GM19463 (cell line): ENCODE data around the gene GOLGA8J.
"Not testable (repeated sequence)": the region's sequence is repeated elsewhere in the genome, so short reads cannot be mapped to it uniquely, and the experiment has no call there.

Experiments used
- ATAC-seq: cut with Tn5 transposase; IDR thresholded peaks from one replicate; pipeline ENCODE4 v1.9.1; 2021; ENCODE audit warnings: mild to moderate bottlenecking, moderate library complexity; ENCODE audit not compliant: unreplicated experiment

GOLGA8J gene

DNA sequence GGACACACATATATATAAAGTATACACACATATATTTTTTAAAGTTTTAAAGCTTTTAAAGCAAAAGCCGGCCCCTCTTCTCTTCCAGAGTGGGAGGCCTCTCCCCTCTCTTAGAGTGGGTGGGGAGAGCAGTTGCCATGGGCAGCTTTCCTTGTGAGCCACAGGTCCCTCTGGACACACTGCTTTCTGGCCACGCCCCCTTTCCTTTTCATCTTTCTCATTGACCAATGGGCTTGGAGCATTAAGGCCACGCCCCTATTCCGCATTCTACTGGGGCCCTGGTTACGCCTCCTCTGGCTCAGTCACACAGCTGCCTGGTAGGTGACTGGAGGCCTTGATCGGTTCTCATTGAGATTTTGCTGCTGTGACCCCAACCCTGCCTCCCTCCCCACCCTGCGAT, at the start of gene GOLGA8J:
TSS of gene GOLGA8J (plus strand) at position 301 of the 400 bp plus-strand sequence. CDS start at position 399, 98 bp downstream.
- not testable (repeated sequence) for ATAC-seq

DNA sequence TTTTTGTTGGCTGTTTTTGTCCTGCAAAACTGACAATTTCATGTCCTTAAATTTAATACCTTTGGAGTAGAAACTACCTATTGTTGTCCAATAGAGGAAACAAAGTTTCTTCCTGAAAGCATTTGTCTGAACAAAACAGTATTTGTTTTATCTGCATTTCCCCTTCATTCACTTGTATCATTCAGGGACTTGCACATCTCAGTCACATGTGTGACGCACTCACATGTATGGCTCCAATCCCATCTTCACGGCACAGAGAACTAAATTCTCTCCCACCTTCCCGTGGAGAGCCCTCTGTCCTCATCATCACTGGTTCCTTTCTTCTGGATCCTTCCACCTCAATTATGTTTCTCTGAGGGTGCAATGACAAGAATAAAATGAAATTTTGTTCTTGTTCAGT, 49.5 kb upstream of the GOLGA8J start:
- no peak for ATAC-seq

- ATAC-seq: no peak
These were observed 49.0 kb upstream of the GOLGA8J start for GRCh38 chr15:30033763-30034162.

DNA sequence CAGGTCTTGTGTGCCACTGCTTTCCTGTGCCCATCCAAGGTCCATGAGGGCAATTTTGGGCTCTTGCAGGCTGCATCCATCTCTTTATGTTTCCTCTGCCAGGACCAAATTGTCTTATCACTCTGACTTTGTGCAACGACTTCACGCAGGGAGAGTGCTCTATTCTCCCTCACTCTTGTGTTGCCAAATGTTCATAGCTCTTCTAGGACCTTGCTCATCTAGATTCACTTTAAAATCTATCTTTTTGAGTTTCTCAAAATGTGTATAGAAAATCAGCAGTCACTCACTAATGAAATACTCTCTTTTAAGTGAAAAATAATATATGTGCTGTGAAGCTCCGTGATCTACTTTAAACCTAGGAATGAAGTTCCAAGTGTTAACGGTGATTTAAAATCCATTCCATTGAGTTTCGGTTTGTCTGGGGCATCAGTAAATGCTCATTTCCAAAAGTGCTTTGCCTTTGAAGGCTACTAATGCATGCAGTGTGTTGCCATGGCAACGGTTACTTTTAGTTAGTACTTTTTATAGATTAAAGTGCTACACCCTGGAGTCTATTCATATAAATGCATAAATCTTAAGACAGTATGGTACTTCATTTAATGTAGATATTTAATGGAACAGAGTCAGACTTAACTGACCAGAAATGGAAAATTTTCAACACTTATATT, 46.6 kb upstream of the GOLGA8J start:
- no peak for ATAC-seq

DNA sequence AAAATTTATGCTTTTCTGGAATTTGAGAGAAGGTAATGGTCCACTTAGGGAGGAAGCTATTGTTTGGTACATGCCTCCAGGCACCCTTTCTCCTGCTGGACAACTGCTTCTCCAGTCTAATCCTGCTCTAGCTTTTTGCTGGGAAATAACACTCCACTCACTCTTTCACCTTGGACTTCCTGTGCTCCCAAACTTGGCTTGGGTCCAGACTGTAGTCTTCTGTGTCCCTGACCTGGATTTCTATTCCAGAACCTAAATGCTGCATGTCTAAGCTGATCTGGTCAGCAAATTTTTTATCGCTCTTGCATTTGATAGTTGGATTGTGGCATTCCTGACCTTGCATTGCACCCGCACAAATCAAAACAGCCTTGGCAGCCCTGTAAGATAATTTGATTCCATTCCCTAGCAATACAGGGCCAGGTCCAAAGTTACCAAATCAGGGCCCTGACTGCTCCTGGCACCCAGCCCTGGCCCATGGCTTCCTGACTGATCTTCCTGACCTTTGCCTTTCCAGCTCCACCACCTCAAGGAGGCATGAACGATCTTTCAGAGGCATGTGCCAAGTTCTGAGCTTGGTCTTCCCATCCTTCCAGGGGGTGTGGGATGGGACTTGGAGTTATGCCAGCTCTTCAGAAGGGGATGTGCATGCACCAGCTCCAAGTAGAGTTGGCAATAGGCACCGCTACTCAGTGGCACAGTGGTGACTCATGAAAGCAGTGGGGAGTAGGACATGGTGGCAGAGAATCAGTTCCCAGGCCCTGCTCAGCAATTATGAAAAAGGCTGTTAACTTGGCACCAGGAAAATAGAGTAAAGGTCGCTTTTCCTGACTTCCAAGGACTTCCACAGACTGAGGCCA, 43.9 kb upstream of the GOLGA8J start:
- no peak for ATAC-seq

DNA sequence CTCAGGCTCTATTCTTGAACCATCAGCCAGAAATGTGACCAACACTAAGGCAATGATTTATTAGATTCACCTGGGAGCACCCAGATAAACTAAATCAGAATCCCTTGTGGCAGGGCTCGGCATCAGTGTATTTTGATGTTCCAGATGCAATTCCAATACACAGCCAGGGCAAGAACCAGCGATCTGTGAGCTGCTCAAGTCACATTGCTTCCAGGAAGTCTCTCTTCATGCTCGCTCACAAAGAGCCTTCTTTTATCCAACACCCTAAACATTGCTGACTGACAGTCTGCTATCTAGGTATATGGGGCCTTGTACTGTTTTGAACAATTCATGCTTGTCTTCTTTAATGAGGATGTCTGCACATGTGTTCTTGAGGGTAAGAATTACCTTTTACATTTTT, 40.9 kb upstream of the GOLGA8J start:
- ATAC-seq: no peak

DNA sequence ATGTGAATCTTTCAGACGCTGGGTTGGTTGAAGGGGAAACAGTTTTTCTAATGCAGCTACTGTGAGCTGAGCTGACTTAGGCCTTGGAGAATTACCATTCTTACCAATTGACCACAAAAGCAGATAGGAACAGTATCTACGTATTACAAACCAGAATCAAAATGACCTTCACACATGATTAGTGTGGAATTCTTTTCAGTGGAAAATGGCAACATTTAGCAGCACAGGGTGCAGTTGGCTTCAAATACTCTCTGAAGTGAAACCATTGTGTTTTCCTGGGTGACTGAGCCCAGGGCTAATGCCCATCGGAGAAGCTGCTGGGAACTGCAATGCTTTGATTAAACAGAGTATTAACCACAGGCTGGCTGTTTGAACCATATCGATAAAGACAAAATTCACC, 40.2 kb upstream of the GOLGA8J start:
- no peak for ATAC-seq

DNA sequence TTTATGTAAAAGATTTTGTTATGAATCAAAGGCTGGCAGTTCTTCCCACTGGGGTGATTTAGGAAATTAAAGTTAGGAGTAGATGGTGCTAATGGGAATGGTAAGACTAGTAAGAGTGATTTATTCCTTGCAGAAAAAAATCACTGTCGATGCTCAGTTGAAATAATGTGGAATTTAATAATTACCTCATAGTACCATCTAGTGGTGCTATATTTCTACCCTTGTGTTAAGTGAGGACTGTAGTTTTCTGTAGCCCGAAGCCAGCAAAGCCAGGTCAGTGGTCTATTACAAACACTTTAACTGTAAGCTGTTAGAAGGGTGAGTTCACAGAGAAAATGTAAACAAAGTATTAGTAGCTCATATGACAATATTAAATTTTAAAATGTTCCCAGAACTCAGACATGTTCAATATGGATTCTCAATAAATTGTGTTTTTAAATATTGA, 39.5 kb upstream of the GOLGA8J start:
- no peak for ATAC-seq

DNA sequence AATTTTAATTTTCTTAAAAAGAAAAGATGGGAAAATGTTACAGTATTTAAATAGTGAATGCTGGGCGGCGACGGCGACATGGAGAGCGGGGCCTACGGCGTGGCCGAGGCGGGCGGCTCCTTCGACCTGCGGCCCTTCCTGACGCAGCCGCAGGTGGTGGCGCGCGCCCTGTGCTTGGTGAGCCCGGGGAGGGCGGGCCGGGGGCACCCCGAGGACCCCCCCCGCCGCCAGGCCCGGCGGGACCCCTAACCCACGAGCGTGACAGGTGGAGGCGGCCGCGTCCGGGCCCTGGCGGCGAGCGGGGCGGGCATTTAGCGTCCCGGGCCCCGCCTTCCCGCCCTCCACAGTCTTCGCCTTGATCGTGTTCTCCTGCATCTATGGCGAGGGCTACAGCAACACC, 38.4 kb upstream of the GOLGA8J start:
- ATAC-seq: no peak

GRCh38 chr15:30044826-30045225, 37.9 kb upstream of the GOLGA8J start:
- not testable (repeated sequence) for ATAC-seq

DNA sequence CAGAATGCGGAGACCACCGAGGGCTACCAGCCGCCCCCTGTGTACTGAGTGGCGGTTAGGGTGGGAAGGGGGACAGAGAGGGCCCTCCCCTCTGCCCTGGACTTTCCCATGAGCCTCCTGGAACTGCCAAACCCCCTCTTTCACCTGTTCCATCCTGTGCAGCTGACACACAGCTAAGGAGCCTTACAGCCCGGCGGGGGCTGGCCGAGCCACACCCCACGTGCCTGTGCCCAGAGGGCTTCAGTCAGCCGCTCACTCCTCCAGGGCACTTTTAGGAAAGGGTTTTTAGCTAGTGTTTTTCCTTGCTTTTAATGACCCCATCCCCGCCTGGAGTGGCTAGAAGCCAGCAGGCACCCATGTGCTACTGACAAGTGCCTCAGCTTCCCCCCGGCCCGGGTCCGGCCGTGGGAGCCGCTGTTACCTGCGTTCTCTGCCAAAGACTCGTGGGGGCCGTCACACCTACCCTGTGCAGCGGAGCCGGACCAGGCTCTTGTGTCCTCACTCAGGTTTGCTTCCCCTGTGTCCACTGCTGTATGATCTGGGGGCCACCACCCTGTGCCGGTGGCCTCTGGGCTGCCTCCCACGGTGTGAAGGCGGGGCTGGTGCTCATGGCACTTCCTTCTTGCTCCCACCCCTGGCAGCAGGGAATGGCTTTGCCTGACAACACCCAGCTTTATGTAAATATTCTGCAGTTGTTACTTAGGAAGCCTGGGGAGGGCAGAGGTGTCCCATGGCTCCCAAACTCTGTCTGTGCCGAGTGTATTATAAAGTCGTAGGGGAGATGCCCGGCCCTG, 37.3 kb upstream of the GOLGA8J start:
- ATAC-seq: not testable (repeated sequence)

- ATAC-seq: no peak
These were observed 36.3 kb upstream of the GOLGA8J start for GRCh38 chr15:30046430-30046829.

- ATAC-seq: no peak
These were observed 27.2 kb upstream of the GOLGA8J start for GRCh38 chr15:30055604-30056003.

DNA sequence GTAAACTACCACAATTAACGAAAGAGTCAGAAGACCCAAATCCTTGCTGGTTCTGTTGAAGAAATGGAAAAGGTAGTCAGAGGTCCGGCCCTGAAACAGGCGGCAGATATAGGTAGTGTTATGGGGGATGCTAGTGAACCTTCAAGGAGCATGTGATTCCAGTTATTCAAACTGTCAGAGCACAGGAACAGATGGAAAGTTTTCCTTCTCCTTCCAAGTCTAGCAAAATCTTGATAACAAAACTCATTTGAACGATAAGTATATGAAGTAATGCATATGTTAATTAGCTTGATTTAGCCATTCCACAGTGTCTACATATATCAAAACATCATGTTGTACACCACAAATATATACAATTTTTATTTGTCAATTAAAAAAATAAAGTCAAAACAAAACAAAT, 26.6 kb upstream of the GOLGA8J start:
- ATAC-seq: no peak

DNA sequence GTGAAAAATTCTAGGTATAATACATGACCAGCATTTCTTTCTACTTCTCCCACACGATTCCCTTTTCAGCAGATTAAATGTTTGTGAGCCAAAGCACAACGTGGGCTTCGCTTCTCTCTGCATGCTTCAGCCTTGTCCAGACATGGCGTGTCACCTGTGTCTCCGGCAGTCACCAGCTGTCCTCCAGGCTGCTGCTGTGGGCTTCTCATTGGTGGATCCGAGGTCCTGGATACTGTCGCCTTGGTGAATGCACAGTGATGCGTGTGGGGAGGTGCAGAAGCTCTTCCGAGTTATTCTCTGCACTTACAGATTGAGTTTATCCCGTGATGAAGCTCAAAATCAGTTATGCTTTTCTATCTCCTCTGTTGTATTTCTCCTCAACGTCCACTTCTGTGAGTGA, 23.0 kb upstream of the GOLGA8J start:
- ATAC-seq: no peak

- no peak for ATAC-seq
These were observed 19.9 kb upstream of the GOLGA8J start for GRCh38 chr15:30062881-30063280.

DNA sequence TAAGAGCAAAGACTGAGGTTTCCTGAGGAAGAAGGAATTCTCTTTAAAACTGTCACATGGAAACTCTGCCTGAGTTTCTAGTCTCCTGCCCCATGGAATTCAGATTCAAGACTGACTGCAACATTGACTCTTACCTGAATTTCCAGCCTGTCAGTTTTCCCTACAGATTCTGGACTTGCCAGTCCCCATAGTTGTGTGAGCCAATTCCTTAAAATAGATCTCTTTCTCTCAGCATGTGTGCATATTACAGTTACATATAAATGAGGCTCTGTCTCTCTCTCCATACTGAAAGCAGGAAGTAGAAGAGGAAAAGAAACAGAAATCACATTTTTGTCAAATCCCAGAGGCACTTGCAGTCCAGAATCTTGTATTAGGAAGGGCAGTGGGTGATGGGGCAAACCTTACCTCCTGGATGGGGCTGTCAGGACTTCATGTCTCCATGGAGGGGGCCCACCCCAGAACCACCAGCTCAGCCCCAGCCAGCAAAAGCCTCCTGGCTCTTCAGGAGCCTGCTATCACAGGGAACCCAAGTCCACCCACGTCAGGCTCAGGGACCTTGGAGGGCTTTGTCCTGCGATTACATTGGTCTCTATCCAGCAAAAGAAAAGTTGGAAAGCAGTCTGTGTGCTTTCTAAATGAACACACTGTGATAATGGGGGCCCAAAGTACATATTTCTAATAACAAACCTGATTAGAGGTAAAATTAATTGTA, 18.8 kb upstream of the GOLGA8J start:
- no peak for ATAC-seq

DNA sequence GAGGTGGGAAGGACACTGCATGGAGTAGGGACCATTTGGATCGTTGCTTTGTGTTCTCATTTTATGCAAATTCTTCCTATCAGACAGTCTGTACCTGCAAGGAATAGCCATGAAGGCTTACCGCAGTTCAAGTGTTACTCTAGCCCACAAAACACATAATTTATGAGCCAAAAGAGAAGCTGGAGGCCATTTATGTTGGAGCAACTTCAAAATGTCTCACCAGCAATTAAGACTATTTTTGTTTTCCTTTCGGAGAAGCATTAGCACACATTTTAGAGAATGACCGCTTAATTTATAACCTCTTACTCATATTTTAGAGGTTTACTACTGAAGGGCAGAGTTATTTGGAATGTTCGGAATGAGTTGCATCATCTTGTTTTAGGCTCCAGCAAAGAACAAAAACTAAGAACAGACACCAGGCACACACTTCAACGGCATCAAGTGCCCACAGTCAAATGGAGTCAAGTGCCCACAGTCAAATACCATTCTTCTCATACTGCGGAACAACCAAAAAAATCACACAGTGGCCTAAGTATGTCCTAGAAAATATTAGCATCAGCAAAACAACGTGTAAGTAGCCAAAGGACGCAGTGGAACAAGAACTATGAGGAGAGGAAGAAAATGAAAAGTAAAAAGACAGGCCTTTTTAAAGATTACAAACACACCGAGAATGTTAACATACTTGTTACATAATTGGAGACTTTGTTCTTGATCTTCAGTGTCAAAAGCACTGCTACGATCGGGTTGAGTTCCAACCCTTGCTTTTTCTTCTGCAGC, 17.5 kb upstream of the GOLGA8J start:
- ATAC-seq: no peak

- no peak for ATAC-seq
These were observed 14.4 kb upstream of the GOLGA8J start for GRCh38 chr15:30068326-30068725.

DNA sequence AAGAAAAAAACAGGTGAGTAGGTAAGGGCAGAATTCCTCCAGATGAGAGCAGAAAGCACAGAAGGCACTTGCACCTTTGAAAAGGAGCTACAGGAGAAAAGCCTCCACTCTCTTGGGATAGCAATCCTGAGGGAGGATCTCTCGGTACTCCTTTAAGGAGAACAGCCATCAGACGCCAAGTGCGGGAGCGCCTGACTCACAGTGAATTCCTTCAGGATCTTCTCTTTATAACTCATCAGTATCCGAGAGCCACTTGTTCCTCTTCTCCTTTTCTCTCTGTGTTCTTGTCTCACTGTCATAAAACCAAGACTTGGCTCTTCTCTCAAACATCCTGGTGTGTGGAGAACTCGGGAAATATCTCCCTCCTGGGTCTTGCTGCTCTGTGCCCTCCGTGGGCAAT, 10.1 kb upstream of the GOLGA8J start:
- ATAC-seq: no peak
